HepG2 (cell line): ENCODE results near the gene DPH2. TPM values are rescaled to one million over a fixed set of nuclear protein-coding genes. Genes with fewer than 3 reads are reported as not detected.

Experiments used
- NFIB ChIP-seq: sonication (generic); formaldehyde crosslinking; IDR thresholded peaks from 2 replicates; pipeline ENCODE4 v1.9.0; 2021; ENCODE audit warnings: missing genetic modification reagents, mild to moderate bottlenecking, borderline replicate concordance
- RAD21 ChIP-seq: fragments of 450-650 bp; formaldehyde crosslinking; IDR thresholded peaks from 2 replicates; pipeline ENCODE4 v1.5.0; 2020; ENCODE audit warnings: mild to moderate bottlenecking
- SMYD3 ChIP-seq: sonication (generic); formaldehyde crosslinking; IDR thresholded peaks from 2 replicates; pipeline ENCODE4 v1.8.1; 2023; ENCODE audit warnings: mild to moderate bottlenecking, missing genetic modification reagents
- XRCC5 ChIP-seq: fragments of 200-400 bp; formaldehyde crosslinking; optimal IDR thresholded peaks from 2 replicates; pipeline ENCODE3; 2017; ENCODE audit warnings: mild to moderate bottlenecking, low read length
- ZBTB2 ChIP-seq: sonication (generic); formaldehyde crosslinking; IDR thresholded peaks from 2 replicates; pipeline ENCODE4 v1.8.0; 2022; ENCODE audit warnings: low read depth, missing genetic modification reagents
- ZNF124 ChIP-seq: sonication (generic); formaldehyde crosslinking; IDR thresholded peaks from 2 replicates; pipeline ENCODE4 v1.4.0; 2020; ENCODE audit warnings: missing genetic modification reagents
- ZNF143 ChIP-seq: sonication (generic); formaldehyde crosslinking; IDR thresholded peaks from 2 replicates; pipeline ENCODE4 v1.4.0; 2020; ENCODE audit warnings: missing genetic modification reagents
- ZNF274 ChIP-seq: sonication (generic); formaldehyde crosslinking; IDR thresholded peaks from 2 replicates; pipeline ENCODE4 v1.5.1; 2020; ENCODE audit warnings: mild to moderate bottlenecking, missing genetic modification reagents
- ZNF333 ChIP-seq: sonication (generic); formaldehyde crosslinking; IDR thresholded peaks from 2 replicates; pipeline ENCODE4 v1.4.0; 2020; ENCODE audit warnings: mild to moderate bottlenecking, missing genetic modification reagents, borderline replicate concordance
- ZNF550 ChIP-seq: sonication (generic); formaldehyde crosslinking; IDR thresholded peaks from 2 replicates; pipeline ENCODE4 v1.4.0; 2020; ENCODE audit warnings: mild to moderate bottlenecking, missing genetic modification reagents, borderline replicate concordance
- ZNF563 ChIP-seq: sonication (generic); formaldehyde crosslinking; IDR thresholded peaks from 2 replicates; pipeline ENCODE4 v1.8.0; 2022; ENCODE audit warnings: mild to moderate bottlenecking, moderate library complexity, missing genetic modification reagents
- ZNF574 ChIP-seq: sonication (generic); formaldehyde crosslinking; IDR thresholded peaks from 2 replicates; pipeline ENCODE4 v1.4.0; 2020; ENCODE audit warnings: missing genetic modification reagents
- ZNF687 ChIP-seq: sonication (generic); formaldehyde crosslinking; IDR thresholded peaks from 2 replicates; pipeline ENCODE4 v1.5.1; 2020; ENCODE audit warnings: mild to moderate bottlenecking, missing genetic modification reagents, moderate library complexity
- ZNF704 ChIP-seq: sonication (generic); formaldehyde crosslinking; IDR thresholded peaks from 2 replicates; pipeline ENCODE4 v1.8.1; 2023; ENCODE audit warnings: mild to moderate bottlenecking, inconsistent platforms, moderate library complexity, missing genetic modification reagents, borderline replicate concordance
- ZNF746 ChIP-seq: sonication (generic); formaldehyde crosslinking; IDR thresholded peaks from 2 replicates; pipeline ENCODE4 v1.8.0; 2022; ENCODE audit warnings: mild to moderate bottlenecking, missing genetic modification reagents
- ZNF781 ChIP-seq: sonication (generic); formaldehyde crosslinking; IDR thresholded peaks from 2 replicates; pipeline ENCODE4 v1.5.1; 2020; ENCODE audit warnings: borderline replicate concordance, mild to moderate bottlenecking, missing genetic modification reagents; ENCODE audit errors: not compliant biosample characterization
- ZSCAN31 ChIP-seq: sonication (generic); formaldehyde crosslinking; IDR thresholded peaks from 2 replicates; pipeline ENCODE4 v1.5.0; 2020; ENCODE audit warnings: low read depth, mild to moderate bottlenecking, missing genetic modification reagents
- polyA plus RNA-seq, 8 experiments: library from polyadenylated mRNA; depleted of rRNA in 3 of 8; stranded (reverse) in 7 of 8; unstranded in 1 of 8; fragments of >200 nt; fragmentation: Illumina TruSeq in 4 of 8; extraction: Trizol in 4 of 8; gene quantifications; 2 replicates each; pipeline versions ENCODE4 v1.2.1 to v1.2.3, GENCODE V29; 2011 to 2016; ENCODE audit warnings: low read depth in 4 of 8, missing spikeins in 1 of 8, mixed read lengths in 1 of 8; ENCODE audit not compliant: insufficient read depth in 1 of 8
- total RNA-seq, 5 experiments: library from RNA; depleted of rRNA; stranded (reverse); fragments of >200 nt; fragmentation: Illumina TruSeq; extraction: Trizol; gene quantifications; 2 replicates each; pipeline ENCODE4 v1.2.3, GENCODE V29; 2016; ENCODE audit warnings: low read depth in 1 of 5

DPH2 gene
- total and polyA plus RNA-seq, 2 of the 13 experiments (the other 11 are each of a cell fraction or from before 2014, with no cell fraction given), result 32.2 to 38.3 TPM

- TF ChIP-seq ZNF687 (CRISPR knock-in tag) (peak; percentile 88), ZNF574 (CRISPR knock-in tag) (peak; percentile 48), ZNF124 (CRISPR knock-in tag) (no peak), ZNF143 (0 out of 2 replicates have a peak, but pooled peaks have one; percentile 16), RAD21 (CRISPR knock-in tag) (0 out of 2 replicates have a peak, but pooled peaks have one; percentile 20), ZBTB2 (CRISPR knock-in tag) (0 out of 2 replicates have a peak, but pooled peaks have one; percentile 37), SMYD3 (CRISPR knock-in tag) (no peak), ZSCAN31 (CRISPR knock-in tag) (no peak; the same call in 1 of the 2 replicates), NFIB (CRISPR knock-in tag) (no peak), ZNF333 (CRISPR knock-in tag) (no peak), ZNF274 (CRISPR knock-in tag) (peak; percentile 27; the same call in 1 of the 2 replicates), ZNF563 (CRISPR knock-in tag) (peak; percentile 55; the same call in 1 of the 2 replicates), ZNF746 (no peak; the same call in 1 of the 2 replicates), ZNF781 (CRISPR knock-in tag) (peak; percentile 24), ZNF704 (0 out of 2 replicates have a peak, but pooled peaks have one; percentile 50), ZNF550 (CRISPR knock-in tag) (no peak), XRCC5 (peak; percentile 74)
Observed at GRCh38 chr1:43936431-43937151, 33.2 kb upstream of the DPH2 start (continued).
